Middle frontal gyrus (tissue), 1 donor: Measurements from ENCODE around the gene NFATC1.

Experiments
- DNase-seq: peaks from one replicate; pipeline ENCODE4 v3.0.0-alpha.2; 2015; ENCODE audit warnings: low spot score; ENCODE audit errors: extremely low spot score

The NFATC1 gene

DNA sequence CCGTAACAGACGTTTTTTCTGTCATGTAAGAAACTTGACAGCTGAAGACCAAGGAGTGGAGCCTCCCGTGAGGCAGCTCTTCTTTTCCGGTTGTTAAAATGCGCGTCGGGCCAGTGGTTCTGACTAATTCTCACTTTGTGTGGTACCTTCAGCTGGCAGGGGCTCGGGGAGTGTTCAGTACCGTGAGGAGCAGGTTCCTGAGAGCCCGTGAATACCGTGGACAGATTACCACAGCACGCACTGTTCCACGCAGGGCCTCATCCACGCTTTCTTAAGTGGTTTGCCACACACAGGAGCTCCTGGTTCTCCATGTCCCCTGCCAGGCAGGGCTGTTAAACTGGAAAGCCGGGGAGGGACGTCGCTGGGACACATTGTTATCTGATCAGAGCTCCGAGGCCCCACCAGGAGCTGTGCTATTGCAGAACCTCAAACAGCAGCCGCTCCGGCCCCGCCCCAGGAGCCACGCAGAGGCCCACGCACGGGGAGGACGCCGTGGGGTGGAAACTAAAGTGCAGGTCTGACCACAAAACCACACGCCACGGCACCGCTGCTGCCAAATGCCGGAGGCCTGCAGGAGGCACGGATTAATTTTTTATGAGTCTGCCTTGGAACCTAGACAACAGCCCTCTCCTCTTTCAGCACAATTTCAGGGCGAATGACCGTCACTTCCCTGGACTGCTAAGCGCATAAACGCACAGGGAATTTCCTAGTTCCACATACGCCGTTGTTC is 43.3 kb downstream of the NFATC1 start:
- no peak for DNase-seq

DNA sequence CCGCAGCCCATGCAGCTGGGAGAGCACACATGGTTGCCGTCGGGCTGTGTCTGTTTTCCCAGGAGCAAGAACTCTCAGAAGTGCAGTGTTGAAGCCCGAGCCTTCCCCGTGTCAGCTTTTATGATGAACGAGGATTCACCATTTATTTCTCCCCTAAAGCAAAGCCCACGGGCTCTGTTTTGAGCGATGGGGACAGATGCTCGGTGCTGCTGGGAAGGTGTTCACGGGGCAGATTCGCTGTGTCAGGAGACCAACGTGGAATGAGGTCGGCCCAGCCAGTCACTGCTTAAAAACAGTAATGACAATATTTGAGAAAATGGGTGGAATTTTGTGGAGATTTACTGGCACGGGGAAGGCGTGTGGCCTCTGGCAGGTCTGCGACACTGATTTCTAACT is 43.9 kb downstream of the NFATC1 start:
- no peak for DNase-seq

DNA sequence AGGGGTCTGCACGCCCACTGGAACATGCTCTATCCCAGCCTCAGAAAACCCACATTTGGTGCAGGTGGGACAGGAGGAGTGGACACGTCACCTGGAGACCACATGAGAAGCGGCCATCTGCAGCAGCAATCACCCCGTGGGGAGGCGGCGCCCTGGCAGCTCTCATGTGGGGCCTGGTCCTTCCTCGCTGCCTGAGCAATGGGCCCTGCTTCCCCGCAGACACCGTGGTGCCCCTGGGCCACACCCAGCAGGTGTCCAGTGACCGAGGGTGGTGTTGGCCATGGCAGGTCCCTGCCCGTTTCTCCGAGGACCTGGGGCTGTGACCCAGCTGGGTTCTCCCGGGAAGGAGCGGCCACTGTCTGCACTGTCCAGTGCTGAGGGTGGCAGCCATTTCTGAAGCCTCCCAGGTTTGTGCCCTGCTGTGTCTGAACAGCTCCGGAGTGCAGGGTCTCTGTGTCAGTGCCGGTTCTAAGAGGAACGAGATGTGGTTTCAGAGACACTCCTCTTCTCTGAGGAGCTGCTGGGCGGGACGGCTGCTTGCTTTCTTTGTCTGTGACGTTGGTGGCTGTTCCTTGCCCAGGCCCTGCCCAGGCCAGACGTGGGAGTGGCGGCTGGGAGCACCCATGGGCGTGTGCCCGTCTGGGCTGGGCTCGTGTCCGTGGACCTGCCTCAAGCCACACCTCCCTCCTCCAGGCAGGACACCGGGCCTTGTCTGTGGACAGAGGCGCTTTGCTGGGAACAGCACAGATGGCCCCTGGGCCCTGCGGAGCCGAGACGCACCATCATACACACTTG is 44.8 kb downstream of the NFATC1 start:
- no peak for DNase-seq

DNA sequence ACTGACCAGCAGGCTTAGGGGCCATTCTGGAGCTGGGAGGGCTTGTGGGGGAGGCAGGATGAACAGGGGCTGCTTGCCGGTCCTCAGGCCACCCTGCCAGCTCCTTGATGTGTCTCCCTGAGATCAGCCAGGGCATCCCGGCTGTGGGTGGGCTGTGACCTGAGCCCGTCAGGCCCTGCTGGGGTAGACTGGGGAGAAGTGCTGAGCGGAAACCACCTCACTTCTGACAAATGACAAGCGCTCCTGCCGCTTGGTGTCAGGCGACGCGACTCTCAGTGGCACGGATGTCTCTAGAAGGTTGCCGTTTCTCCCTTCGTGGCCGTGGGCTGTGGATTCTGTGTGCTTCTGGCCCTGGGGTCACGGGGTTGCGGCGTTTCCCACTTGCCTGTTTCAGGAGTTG is 45.7 kb downstream of the NFATC1 start:
- no peak for DNase-seq

DNA sequence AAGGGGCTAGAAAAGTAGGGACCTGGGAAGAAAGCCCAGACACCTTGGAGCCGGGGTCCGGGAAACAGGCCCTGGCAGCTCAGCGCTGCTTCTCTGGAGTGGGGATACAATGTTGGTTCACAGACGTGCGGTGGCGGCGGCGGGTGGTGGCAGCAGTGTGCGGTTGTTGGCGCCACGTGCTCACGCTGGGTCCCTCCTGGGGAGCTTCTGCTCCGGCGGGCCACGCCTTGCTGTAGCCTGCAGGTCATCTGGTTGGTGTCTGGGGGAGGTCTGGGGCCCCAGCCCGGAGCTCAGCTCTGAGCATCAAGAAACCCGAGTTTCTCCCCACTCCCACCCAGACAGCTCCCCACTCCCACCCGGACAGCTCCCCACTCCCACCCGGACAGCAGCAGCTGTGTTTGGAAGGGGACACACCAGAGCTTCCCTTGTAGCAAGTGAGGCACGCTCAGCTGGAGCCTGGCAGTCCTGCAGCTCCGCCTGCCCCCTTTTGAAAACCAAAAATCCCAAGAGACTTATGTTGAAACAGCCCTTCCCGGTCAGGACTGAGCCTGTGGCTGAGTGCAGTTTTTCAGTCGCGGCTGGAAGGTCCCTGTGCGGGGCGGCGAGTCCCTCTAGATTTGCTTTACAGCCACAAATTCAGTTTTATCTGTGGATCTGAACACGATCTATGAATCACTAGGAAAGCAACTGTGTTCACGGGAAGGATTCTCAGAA is 46.9 kb downstream of the NFATC1 start:
- no peak for DNase-seq

DNA sequence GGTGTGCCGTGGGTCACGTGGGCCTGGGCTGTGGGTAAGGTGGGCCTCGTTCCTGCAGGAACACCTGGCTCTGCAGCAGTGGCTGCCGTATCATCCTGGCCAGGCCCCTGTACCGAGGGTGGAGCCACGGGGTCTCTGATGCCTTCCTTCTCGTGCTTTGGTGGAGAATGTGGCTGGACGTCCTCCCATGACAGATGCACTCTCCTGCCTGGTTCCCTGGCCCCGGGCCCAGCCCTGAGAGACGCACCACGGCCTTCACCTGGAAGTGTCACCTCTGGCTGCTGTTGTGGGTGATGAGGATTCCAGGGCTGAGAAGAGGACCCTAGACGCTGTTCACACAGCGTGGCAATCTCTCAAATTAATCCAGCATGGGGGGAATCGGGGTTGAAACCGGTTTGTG is 49.5 kb downstream of the NFATC1 start:
- no peak for DNase-seq

DNA sequence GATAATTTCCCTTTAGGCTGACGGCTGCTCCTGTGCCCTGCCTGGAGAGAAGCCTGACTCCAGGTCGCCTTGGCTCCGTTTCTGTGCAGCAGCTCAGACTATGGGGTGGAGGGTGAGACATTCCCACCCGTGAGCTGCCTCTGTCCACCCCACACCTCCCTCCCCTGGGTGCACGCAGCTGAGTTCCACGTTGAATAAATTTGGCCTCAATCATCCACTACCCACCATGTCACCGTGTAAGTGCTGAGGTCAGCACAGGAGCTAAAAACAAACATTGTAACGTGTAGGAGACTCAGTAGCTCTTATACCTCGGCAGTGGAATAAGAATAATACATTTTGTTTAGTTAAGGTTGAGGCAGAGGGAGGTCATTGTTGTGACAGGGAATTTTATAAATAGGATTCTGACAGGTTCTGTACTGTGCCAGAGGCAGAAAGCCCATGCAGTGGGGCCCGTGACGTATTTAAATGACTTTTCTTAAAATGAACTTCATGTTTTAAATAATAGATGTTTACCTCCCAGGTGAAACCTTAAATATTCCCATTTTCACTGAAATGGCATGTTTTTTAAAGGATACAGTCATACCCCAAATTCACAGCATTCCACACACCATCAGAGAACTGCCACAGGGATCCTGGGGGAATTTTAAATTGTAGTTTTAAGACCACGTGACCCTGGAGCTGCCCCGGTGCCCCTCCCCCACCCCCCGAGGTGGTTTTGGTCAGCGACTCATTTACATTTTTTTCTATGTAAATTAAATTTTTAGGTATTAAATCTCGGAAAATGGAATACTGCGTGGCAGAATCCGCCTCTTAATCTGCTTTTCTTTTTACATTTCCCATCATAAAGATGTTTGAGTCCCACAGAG is 50.2 kb downstream of the NFATC1 start:
- DNase-seq, result no peak

DNA sequence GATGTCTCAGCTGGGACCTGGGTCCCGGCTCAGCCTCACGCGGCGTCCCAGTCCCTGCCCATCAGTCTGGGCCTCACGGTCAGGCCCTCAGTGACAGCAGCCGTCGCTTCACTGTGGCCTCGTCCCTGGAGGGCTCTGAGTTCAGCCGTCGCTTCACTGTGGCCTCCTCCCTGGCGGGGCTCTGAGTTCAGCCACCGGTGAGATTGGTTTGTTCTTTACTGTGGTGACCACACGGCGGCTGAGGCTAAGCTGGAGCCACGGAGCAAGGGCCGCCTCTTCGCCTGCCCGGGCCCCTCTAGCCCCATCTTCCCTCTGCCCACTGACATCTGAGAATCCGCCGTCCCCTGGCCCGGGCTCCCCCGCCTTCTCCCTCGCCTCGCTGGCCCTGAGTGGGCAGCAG is 51.2 kb downstream of the NFATC1 start:
- DNase-seq, result no peak

DNA sequence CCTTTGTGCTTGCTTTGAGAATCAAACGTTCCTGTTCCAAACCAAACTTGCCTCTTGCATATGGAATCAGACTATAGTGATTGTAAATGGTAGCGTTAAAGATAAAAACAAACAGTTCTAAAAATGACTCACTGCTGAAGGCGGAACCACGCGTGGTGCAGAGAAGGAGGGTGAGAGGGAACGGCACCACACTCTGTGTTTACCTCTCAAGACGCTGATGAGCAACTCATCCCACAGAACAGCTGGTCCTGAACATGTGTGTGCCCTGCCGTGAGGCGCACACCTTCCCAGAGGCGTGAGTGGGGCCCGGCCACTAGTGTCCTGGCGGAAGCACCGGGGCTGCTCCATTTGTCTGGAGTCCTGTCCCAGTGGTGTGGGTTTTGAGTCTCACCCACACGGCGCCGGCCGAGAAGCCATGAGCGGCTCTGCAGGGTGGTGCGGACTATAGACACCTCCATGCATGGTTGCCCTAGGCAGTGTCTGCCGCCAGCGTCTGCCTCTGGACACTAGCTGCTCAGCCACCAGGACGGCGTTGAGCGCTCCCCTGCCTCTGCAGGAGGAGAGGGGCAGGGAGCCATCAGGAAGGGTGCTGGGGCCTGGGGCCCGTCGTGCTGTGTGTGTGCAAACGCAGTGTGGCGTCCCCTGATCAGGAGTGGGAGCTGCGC is 52.1 kb downstream of the NFATC1 start:
- DNase-seq, result no peak

DNA sequence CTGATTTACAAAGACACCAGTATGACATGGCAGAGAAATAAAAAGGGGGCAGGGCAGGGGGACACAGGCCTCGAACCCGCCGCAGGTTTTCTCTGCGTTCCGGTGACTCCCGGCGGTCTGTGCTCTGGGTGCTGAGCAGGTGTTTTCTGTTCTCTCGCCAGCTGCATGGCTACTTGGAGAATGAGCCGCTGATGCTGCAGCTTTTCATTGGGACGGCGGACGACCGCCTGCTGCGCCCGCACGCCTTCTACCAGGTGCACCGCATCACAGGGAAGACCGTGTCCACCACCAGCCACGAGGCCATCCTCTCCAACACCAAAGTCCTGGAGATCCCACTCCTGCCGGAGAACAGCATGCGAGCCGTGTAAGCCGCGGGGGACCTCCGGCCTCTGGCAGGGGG is 52.9 kb downstream of the NFATC1 start:
- no peak for DNase-seq

DNA sequence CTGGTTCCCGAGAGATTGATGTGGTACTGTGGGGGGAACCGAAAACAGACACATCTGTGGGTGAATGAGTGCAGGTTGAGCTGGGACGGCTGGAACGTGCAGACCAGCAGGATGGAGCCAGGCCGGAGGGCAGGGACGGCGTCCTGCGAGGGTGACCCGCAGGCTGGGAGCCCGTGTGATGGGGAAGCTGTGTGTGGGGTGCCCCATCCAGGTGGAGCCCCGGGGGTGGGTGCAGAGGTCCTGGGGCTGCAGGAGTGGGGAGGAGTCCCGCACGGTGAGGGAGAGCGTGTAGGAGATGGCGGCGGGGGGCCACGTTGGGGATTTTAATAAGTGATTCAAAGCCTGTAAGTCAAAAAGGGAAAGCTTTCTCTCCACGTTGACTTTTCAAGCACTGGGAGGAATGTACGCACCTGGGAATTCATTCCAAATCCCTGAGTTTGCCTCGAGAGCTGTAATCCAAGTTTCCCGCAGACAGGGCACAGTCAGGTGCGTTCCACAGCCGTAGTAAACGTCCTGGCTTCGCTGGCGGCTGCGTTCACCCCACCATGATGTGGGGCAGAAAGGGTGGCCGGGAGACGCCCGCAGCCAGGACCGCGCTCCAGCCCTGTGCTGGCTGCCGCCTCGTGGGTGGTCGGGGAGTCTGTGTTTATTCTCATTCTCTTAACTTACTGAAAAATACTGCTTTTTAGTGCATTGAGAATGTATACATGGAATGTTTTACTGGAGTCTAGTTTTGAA is 54.0 kb downstream of the NFATC1 start:
- no peak for DNase-seq

DNA sequence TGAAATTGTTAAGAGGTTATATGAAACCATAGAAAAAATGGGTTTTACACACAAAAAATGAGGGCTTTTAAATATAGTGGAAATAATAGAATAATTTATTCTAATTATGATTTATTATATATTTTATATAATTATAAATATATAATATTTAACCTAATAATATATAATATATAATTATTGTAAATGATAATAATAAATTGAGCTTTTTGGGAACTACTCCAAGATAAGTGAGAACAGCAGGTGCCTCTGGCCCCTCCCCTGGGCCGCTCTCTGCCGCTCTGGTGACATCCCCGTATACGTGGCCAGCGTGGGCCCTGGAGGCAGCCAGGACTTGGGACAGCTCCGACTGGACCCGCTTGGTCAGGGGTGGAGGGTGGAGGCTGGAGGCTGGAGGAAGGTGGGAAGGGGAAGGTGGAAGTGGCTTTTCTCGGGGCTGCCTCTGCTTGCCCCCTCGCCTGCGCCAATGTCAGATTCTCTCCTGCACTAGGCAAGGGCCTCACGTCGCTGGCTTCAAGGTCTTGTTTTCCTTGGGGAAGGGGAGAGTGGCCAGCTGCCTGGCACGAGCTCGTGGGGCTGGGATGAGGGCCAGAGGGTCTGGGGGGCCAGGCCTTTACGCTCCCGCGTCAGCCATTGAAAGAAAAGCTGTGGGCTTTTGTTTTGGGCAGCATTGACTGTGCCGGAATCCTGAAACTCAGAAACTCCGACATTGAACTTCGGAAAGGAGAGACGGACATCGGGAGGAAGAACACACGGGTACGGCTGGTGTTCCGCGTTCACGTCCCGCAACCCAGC is 54.8 kb downstream of the NFATC1 start:
- no peak for DNase-seq

DNA sequence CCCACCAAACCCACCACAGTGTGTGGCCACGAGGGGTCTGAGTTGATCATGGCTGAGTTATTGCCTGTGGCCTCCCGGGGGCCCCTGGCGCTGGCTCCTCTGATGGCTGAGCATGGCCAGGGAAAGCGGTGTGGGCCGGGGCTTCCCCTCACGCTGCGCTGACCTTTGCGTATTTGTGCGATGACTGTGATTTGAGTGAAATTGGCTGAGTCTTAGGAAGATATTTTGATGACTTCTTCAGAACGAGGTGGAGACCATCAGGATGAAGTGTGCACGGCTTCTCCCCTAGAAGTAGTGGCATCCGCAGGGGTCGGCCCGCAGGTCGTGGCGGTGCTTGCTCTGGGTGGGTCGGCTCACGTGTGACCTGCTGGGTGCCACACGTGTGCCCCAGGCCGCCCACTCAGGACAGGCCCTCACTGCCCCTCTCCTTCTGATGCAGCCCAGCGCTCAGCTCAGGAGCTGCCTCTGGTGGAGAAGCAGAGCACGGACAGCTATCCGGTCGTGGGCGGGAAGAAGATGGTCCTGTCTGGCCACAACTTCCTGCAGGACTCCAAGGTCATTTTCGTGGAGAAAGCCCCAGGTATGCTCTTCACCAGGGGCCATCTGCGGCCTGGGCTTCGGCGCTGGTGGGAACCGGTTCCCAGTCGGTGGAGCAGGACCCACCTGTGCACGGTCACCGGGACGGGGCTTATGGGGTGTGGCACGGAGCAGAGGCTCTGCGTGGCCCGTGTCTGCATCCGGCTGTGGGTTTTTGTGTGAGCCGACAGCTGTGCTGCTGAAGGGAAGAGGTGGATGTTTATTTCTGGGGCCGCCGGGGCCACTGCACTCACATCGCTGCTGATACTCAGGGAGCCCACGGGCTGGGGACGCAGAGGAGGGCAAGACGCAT is 55.8 kb downstream of the NFATC1 start:
- no peak for DNase-seq

DNA sequence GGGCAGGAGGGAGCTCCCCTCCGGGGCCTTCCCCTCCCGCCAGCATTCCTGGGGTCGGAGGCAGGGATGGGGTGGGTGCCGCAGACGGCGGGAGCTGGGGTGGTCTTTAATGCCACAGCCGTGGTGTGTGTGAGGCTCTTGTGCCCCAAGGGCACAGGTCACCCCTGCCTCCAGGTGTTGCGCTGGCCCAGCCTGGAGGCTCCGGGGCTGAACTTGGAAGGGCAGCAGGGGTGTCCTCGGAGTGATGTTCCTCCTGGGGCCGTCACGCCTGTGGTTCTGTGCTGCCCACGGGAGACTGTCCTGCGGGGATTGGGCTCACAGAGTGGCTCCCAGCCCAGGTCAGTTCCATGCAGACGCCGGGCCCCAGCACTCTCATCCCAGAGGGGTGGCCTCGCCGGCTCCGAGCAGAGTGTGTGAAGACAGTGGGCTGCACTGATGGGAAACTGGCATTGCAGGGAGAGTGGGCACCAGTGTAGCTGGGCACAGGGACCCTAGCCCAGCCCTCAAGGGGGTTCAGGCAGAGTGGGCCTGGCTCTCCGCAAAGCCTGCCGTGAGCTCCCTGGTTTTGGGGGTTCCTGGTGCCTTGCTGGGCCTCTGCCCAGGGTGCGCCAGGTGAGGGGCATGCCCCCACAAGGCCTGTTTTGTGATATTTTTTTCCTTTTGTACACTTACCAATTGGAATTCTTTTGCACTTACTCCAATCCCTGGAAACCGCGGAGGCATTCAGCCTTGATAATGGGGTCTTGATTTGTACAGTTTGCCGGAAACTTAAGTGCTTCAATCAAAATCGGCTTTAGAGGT is 56.7 kb downstream of the NFATC1 start:
- no peak for DNase-seq

DNA sequence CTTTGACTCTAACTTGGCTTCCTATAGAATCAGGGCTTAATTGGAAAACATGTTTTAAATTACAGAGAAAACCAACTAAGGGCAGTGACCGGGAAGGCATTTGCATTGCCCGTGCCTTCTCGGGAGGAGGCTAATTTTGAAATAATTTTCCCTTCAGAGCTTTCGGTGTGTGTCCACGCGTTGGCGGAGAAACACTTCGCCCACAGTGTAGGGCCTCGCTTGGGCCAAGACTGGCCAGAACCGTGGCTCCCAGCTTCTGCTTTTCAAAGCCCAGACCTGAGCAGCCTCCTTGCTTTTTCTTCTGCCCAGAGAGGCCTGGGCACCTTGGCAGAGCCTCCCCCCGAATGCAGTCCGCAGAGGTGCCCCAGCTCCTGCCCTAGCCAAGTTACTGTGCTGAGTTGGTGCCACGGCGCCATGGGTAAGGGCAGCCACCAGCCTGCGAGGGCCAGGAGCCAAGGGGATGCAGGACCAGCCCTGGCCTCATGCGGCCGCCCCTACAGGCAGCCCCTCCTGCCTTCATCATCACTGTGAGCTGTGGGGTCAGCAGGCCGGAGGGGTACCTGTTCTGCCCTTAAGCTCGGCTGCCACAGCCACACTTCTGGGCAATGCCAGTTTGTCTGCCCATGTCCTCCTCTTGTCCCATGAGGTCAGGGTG is 57.4 kb downstream of the NFATC1 start:
- DNase-seq, result no peak

DNA sequence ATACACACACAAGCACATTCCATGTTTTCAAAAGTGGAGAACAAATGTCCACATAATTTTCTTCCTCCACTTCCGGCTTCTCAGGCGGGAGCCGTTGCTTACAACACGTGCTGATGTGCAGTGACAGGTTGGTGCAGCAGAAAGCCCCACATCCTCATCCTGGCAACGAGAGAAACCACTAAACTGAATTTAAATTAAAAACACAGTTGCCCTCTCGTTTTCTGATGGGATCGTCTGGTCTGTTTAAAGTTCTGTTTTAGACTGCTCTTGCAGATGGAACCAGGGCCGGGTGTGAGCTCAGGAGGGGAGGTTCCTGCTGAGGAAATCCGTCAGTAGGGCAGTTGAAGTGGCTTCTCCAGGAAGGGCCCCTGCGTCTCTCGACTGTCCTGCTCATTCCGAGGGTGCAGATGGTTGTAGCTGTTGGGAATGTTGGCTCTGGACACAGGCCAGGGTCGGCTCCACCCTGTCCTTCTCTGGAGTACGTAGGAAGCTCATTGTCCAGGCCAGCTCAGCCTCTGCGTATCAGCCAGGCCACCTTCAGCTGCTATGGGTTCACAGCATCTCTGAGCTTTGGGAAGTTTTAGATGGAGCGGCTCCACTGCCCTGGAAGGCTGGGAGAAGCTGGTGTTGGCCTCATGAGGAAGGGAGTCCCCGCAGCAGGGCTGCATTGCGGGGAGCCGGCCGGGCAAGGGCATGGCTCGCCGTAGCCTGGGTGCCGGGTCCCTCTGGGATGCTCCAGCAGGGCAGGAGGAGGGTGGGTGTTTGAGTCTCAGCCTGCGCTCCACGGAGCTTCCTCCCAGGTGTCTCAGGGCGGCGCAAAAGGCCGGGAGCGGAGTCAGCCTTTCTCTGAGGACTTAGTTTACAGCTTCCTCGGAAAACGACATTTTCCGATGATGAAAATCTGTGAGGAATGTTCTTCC is 58.3 kb downstream of the NFATC1 start:
- no peak for DNase-seq
